GM19395 (cell line): ENCODE results near the gene SCG3.
"Not testable (repeated sequence)": the region's sequence is repeated elsewhere in the genome, so short reads cannot be mapped to it uniquely, and the experiment has no call there.

Source experiments
- ATAC-seq: cut with Tn5 transposase; IDR thresholded peaks from one replicate; pipeline ENCODE4 v1.9.1; 2021; ENCODE audit warnings: mild to moderate bottlenecking, moderate library complexity; ENCODE audit not compliant: unreplicated experiment

SCG3 gene

DNA sequence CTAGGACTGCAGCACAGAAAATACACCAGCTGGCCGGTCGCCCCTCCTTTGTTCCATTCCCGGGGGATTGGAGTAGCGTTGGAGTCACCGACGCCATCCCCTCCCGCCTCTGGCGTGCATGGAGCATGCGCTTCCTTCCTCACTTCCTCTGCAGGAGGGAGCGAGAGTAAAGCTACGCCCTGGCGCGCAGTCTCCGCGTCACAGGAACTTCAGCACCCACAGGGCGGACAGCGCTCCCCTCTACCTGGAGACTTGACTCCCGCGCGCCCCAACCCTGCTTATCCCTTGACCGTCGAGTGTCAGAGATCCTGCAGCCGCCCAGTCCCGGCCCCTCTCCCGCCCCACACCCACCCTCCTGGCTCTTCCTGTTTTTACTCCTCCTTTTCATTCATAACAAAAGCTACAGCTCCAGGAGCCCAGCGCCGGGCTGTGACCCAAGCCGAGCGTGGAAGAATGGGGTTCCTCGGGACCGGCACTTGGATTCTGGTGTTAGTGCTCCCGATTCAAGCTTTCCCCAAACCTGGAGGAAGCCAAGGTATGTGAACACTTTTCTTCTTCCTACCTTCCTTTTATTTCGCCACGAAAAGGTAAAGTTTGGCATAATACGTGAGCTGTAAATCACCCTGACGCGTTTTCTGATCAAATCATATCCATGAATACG, at the start of gene SCG3:
Gene SCG3 (plus strand): TSS at position 201 of the 661 bp plus-strand sequence. CDS start 253 bp downstream, at position 454.
- ATAC-seq = no peak

DNA sequence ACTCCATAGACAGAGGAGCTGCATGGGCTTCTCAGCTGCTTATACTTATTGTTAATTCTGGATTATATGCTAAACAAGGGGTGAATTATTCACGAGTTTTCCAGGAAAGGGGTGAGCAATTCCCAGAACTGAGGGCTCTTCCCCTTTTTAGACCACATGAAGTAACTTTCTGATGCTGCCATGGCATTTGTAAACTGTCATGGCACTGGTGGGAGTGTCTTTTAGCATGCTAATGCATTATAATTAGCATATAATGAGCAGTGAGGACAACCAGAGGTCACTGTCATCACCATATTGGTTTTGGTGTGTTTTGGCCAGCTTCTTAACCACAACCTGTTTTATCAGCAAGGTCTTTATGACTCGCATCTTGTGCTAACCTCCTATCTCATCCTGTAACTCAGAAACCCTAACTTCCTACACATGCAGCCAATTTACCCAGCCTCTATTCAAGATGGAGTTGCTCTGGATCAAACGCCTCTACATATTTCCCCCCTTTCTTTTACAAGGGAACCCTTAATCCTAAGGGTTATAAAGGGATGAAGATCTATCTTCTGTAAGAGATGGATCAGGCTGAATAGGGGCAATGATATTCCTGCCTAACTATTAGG, 46.6 kb upstream of the SCG3 start:
- no peak for ATAC-seq

GRCh38 chr15:51641490-51642130, 39.7 kb upstream of the SCG3 start:
- ATAC-seq = no peak

DNA sequence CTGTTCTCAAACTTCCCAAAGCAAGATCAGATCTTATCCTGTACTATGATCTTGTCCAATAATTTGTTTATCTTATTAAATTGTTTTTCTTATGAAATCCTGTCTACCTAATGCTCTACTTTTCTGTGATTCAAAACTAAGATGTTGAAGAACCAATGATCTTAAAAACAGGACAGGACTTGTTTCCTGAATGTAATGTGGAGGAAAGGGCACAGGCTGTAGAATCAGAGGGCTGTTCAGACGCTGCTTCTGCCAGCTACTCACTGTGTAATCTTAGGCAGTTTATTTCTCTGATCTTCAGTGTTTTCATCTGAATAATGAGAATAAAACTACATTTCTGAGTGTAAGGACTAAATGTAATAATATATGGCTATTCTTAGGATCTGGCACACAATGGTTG, 38.6 kb upstream of the SCG3 start:
- ATAC-seq = no peak

DNA sequence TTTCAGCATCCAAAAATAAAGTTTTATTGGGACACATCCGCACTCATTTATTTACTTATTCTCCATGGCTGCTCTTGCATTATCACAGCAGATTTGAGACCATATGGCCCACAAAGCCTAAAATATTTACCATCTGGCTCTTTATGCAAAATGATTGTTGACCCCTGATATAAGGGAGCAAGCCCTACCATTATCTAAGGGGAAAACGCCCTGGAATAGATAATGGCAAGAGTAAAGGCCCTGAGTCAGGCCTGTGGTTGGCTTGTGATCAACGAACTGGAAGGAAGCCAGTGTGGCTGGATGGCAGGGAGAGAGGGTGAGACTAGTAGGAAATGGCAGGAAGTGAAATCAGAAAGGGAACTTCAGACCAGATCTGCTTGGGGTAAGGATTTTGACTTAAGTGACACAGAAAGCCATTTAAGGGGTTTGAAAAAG, 34.2 kb upstream of the SCG3 start:
- no peak for ATAC-seq

DNA sequence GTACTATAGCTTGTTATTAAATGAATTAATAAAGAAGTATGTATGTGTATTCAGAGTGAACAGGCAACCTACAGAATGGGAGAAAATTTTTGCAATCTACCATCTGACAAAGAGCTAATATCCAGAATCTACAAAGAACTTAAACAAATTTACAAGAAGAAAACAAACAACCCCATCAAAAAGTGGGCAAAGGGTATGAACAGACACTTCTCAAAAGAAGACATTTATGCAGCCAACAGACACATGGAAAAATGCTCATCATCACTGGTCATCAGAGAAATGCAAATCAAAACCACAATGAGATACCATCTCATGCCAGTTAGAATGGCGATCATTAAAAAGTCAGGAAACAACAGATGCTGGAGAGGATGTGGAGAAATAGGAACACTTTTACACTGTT, 33.2 kb upstream of the SCG3 start:
- ATAC-seq = not testable (repeated sequence)

DNA sequence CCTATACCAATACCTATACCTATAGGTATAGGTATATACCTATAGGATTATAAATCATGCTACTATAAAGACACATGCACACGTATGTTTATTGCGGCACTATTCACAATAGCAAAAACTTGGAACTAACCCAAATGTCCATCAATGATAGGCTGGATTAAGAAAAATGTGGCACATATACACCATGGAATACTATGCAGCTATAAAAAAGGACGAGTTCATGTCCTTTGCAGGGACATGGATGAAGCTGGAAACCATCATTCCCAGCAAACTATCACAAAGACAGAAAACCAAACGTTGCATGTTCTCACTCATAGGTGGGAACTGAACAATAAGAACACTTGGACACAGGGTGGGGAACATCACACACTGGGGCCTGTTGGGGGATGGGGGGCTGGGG, 32.7 kb upstream of the SCG3 start:
- not testable (repeated sequence) for ATAC-seq

GRCh38 chr15:51649659-51650521, 31.4 kb upstream of the SCG3 start:
- no peak for ATAC-seq

GRCh38 chr15:51652084-51652668, 29.1 kb upstream of the SCG3 start:
- no peak for ATAC-seq

GRCh38 chr15:51655401-51656057, 25.8 kb upstream of the SCG3 start:
- ATAC-seq = not testable (repeated sequence)

DNA sequence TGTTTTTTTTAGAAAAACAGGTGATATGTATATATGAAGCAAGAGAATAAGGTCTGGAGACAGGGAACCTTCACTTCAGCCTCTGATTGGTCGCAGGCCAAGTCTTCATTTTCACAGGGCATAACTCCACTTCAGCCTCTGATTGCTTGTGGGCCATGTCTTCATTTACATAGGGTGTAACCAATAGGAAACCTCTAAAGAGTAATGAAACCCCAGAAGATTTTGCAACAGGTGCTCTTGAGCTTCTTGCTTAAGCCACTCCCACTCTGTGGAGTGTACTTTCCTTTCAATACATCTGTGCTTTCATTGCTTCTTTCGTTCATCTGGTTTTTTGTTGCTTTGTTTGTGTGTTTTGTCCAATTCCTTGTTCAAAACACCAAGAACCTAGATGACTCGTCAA, 22.6 kb upstream of the SCG3 start:
- no peak for ATAC-seq

GRCh38 chr15:51661072-51661471, 20.2 kb upstream of the SCG3 start:
- no peak for ATAC-seq

GRCh38 chr15:51667478-51667877, 13.8 kb upstream of the SCG3 start:
- ATAC-seq = no peak

DNA sequence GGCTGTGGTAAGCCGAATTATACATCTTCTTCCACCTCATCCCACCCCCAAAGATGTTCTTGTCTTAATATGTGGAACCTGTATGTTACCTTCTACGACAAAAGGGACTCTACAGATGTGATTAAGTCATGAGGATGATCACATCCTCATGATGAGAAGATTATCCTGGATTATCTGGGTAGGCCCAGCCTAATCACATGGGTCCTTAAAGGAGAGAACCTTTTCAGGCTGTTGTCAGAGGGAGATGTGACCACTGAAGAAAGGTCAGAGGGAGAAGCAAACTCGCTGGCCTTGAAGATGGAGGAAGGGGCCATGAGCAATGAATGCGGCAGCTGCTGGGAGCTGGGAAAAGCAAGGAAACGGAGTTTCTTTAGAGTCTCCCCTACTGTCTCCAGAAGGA, 12.9 kb upstream of the SCG3 start:
- no peak for ATAC-seq

DNA sequence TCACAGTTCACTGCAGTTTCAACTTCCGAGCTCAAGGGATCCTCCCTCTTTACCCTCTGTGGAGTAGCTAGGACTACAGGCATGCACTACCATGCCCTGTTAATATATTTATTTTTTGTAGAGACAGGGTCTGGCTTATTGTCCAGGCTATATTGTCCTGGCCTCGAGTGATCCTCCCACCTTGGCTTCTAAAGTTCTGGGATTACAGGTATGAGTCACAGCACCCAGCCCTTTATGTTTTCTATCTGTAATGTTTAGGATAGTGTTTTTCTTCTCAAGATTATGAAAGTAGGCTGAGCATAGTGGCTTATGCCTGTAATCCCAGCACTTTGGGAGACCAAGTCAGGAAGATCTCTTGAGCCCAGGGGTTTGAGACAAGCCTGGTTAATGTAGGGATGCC, 11.9 kb upstream of the SCG3 start:
- no peak for ATAC-seq

- ATAC-seq = no peak
Observed at GRCh38 chr15:51672155-51672687, 9.1 kb upstream of the SCG3 start.

DNA sequence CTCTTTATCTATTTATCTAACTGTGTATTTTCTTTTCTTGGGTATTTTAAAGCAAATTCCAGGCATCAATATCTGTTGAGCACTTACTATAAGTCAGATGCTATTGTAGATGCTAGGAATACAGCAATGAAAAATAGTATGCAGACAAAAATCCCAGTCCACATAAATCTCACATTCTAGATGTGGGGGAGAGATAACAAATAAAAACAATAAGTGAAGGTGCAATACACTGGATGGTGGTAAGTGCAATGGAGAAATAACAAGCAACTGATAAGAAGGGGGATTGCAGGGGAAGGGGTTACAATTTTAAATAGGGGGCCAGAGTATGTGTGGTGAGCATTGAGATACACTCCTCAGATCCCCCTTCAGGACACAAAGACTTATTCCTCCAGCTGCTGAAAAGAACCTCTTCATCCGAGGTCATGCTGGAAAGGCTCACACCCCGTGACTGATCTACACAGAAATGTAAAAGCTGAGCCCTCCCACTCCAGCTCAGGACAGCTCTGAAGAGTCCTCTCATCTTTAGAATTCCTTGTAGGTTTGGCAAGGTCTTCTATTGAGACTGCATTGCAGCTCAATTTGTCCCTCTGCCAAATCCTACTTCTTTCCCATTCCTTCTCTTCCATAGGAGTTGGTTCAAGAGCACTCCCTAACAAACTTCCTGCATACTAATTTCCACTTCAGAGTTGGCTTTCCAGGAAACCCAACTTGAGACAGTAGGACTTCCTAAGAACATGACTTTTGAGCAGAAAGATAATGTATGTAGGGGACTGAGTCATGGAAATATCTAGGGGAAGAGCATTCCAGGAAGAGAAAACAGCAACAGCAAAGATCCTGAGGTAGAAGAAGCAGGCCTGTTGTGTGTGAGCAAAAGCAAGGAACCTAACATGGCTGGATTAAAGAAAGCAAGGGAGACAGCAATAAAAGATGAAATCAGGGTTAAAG, 8.1 kb upstream of the SCG3 start:
- ATAC-seq = no peak

GRCh38 chr15:51675234-51675633, 6.1 kb upstream of the SCG3 start:
- no peak for ATAC-seq

GRCh38 chr15:51677021-51677420, 4.3 kb upstream of the SCG3 start:
- no peak for ATAC-seq
